Right lobe of liver (tissue), 4 donors: Measurements from ENCODE around the gene NBEAL1.

Experiments used
- POLR2A ChIP-seq: fragments of 450-650 bp; IDR thresholded peaks from one replicate; pipeline ENCODE4 v1.6.1; 2017; ENCODE audit warnings: antibody characterized with exemption, mild to moderate bottlenecking
- TF ChIP-seq, protein P1 (sequence below), 4 donors: fragments of 200-600 bp in 3 of 4; fragments of 450-650 bp in 1 of 4; IDR thresholded peaks; one replicate each; pipeline versions ENCODE4 v1.5.1 to v1.8.0; 2016 to 2022; ENCODE audit warnings: antibody characterized with exemption in 4 of 4, mild to moderate bottlenecking in 2 of 4
- donor health status: DM: no; HTN: no; CAD: no.
- donor health status: DM: no; HTN: no; CAD: no.
- donor health status: DM: no; HTN: yes; CAD: no.

DNA sequence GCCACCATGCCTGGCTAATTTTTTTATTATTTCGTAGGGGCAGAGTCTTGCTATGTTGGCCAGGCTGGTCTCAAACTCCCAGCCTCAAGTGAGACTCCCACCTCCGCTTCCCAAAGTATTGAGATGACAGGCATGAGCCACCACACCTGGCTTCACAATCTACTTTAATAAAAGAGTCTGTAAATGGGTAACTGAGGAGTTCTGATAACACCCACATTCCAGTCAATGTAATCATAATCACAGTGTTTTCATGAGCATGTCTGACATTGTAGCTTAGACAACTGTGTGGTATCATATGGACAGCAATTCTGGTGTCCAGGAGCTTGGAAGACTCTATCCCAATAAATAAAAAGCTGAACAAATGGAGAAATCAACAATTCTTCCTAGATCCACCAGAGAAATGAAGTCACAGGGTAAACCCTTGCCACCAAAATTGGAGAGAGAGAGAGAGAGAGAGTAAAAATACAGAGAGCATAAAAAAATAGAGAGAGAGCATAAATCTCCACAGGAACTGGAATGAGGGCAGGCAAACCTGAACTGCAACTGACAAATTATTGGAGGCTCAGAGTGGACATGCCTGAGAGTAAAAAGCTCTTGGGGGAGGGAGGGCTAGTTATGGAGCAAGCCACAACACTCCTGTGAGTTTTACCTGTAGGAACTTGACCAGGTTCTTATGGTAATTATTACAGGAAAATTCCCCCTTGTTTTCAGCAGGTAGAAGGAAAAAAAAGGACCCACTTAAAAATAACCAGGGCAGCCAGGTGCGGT lies 12.4 kb upstream of the NBEAL1 start:
- TF ChIP-seq, protein P1, sequence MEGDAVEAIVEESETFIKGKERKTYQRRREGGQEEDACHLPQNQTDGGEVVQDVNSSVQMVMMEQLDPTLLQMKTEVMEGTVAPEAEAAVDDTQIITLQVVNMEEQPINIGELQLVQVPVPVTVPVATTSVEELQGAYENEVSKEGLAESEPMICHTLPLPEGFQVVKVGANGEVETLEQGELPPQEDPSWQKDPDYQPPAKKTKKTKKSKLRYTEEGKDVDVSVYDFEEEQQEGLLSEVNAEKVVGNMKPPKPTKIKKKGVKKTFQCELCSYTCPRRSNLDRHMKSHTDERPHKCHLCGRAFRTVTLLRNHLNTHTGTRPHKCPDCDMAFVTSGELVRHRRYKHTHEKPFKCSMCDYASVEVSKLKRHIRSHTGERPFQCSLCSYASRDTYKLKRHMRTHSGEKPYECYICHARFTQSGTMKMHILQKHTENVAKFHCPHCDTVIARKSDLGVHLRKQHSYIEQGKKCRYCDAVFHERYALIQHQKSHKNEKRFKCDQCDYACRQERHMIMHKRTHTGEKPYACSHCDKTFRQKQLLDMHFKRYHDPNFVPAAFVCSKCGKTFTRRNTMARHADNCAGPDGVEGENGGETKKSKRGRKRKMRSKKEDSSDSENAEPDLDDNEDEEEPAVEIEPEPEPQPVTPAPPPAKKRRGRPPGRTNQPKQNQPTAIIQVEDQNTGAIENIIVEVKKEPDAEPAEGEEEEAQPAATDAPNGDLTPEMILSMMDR (IDR thresholded peaks at IDR 0.05): no peak
- no peak for TF ChIP-seq POLR2A
